Breast epithelium (tissue), 3 donors: Measurements from ENCODE around the gene GRB2.
A peak's percentile ranks its signal among the peaks of the same experiment; 100 is the strongest.

Experiments
- POLR2A ChIP-seq: fragments of 450-650 bp; IDR thresholded peaks from one replicate; pipeline ENCODE4 v1.6.1; 2016; ENCODE audit warnings: antibody characterized with exemption, mild to moderate bottlenecking, moderate library complexity
- POLR2AphosphoS5 ChIP-seq, 3 donors: sonication (generic); formaldehyde crosslinking; IDR thresholded peaks; one replicate each; pipeline ENCODE4 v1.6.1; 2017; ENCODE audit warnings: antibody characterized with exemption in 3 of 3
- TF ChIP-seq, protein P1 (sequence below), 3 donors: fragments of 450-650 bp; IDR thresholded peaks; one replicate each; pipeline ENCODE4 v1.5.1; 2016 to 2017; ENCODE audit warnings: antibody characterized with exemption in 3 of 3, mild to moderate bottlenecking in 3 of 3, moderate library complexity in 3 of 3

DNA sequence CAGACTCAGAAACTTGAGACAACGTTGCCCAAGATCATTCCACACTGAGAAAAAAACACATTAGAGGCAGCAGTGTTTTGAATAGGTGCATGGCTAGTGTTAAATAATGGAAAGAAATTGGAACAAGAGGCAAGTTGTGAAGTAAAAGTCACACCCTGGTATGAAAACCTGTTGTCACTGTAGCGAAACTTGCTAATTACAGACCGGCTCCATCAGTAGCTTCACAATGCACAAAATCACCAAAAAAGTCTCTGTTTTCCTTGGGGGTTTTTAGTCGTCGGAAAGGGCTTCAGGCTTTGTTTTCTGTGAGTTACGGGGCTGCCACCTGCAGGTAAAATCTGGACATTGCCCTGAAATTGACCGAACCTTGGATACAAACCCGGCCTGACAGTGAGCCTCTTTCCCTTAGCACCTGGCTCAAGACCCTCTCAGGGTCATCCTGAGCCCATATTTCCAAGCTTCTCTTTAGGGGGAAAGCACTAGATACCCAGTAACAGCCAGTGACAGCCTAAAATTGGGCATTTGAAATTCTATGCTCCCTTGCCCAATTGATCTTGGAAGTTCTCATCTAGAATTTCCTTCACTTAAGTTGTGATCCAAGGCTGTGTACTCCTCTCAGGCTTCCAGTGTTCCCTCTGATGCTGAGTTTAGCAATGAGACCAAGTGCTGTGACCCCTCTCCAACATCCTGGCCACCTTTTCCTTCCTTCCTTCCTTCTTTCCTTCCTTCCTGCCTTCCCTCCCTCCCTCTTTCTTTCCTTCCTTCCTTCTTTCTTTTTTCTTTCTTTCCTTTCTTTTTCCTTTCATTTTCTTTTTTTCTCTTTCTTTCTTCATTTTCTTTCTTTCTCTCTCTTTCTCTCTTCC is 7.2 kb upstream of the GRB2 start:
- no peak for TF ChIP-seq POLR2AphosphoS5 (IDR thresholded peaks at IDR 0.05)
- TF ChIP-seq POLR2A = no peak
- TF ChIP-seq, protein P1, sequence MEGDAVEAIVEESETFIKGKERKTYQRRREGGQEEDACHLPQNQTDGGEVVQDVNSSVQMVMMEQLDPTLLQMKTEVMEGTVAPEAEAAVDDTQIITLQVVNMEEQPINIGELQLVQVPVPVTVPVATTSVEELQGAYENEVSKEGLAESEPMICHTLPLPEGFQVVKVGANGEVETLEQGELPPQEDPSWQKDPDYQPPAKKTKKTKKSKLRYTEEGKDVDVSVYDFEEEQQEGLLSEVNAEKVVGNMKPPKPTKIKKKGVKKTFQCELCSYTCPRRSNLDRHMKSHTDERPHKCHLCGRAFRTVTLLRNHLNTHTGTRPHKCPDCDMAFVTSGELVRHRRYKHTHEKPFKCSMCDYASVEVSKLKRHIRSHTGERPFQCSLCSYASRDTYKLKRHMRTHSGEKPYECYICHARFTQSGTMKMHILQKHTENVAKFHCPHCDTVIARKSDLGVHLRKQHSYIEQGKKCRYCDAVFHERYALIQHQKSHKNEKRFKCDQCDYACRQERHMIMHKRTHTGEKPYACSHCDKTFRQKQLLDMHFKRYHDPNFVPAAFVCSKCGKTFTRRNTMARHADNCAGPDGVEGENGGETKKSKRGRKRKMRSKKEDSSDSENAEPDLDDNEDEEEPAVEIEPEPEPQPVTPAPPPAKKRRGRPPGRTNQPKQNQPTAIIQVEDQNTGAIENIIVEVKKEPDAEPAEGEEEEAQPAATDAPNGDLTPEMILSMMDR (IDR thresholded peaks at IDR 0.05) = peak; percentile 60 to 85 (median 84)
